ENCODE measurements around the gene STIMATE. TPM values are rescaled to one million over a fixed set of nuclear protein-coding genes. Genes with fewer than 3 reads are reported as not detected.

The STIMATE gene
- polyA plus RNA-seq, 1 donor, result 5.9 TPM

DNA sequence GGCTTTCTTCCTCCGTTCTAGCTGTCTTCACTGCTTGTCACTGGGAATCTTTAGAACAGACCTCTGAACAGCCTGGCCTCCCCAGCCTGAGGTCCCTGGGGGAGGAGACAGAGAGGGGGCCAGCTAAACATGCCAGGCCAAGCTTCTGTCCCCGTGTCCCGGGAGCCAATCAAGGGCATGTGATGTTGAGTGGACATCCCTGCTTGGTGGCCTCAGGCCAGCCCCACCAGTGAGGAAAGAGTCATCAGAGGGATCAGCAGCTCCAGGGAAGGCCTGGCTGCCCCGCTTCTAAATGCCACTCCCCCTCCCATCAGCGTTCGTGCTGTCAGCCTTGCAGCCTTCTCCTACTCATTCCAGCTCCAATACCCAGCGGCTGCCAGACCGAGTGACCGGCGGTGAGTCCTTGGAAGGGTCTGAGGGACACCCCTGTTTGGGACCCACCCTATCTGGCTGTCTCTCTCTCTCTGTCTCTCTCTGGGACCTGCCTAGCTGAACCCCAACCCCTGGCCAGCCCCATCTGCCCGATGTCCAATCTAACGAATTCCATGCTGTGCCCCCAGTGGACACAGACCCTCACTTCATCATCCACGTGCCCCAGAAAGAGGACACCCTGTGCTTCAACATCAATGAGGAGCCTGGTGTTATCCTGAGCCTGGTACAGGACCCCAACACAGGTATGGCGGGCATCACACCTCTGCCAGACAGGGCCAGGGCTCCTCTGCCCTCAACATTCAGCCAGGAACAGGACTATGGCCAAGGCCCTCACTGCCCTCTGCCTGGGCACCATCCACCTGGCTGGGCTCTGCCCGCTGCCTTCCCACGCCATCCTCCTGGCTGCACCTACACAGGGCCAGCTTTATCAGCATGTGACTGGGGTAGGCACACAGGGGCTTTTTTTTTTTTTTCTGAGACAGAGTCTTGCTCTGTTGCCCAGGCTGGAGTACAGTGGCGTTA is 109.4 kb downstream of the STIMATE start:
- Histone ChIP-seq H3K27ac (ENCODE audit: low read length) (no peak overlapping the region), H3K36me3 (ENCODE audit: control insufficient read depth, insufficient read depth, low read length) (no peaks in the 10 kb centered on the region), H3K9me3 (ENCODE audit: control insufficient read depth, low read depth, low read length) (no peaks in the 10 kb centered on the region), H3K4me1 (ENCODE audit: control insufficient read depth, insufficient read depth, low read length) (no peaks in the 10 kb centered on the region), H3K4me3 (ENCODE audit: low read length) (no peak overlapping the region), H3K27me3 (ENCODE audit: control insufficient read depth, insufficient read depth, low read length) (no peaks in the 10 kb centered on the region)
- no peak for DNase-seq
- no CpG with 5 or more reads among the region's 17 CpGs for WGBS (ENCODE audit: insufficient coverage, low lambda C conversion rate)

DNA sequence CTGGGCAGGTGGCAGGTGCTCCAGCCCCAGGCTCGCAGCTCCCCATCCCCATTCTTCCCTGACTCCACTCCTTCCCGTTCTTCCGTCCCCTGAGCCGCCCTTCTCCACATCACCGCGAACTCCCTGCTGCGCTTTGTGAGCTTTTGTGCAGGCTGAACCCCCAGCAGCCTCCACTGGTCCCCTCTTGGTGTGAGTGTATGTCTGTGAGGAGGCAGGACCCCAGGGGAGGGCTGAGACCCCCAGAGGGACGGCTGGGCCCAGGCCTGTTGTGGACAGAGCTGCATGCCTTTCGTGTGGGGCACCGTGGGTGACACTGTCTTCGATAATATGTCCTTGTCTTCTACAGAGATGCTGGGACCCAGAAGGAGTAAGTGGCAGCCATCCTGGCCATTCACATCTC is 110.1 kb downstream of the STIMATE start:
- H3K27me3 ChIP-seq (ENCODE audit: control insufficient read depth, insufficient read depth, low read length), result no peaks in the 10 kb centered on the region
- no peak for DNase-seq
- WGBS (ENCODE audit: insufficient coverage, low lambda C conversion rate), result no CpG with 5 or more reads among the region's 11 CpGs
- no peaks in the 10 kb centered on the region for H3K9me3 ChIP-seq (ENCODE audit: control insufficient read depth, low read depth, low read length)
- H3K4me3 ChIP-seq (ENCODE audit: low read length), result no peak overlapping the region
- H3K36me3 ChIP-seq (ENCODE audit: control insufficient read depth, insufficient read depth, low read length), result no peaks in the 10 kb centered on the region
- H3K27ac ChIP-seq (ENCODE audit: low read length), result no peak overlapping the region
- no peaks in the 10 kb centered on the region for H3K4me1 ChIP-seq (ENCODE audit: control insufficient read depth, insufficient read depth, low read length)

Other genes starting within 250 kb of the STIMATE start
- gene PBRM1, start 211.6 kb downstream of the STIMATE start, polyA plus RNA-seq, result 37.5 TPM
- gene GNL3, start 211.5 kb downstream of the STIMATE start, polyA plus RNA-seq, result 96.2 TPM
- gene GLT8D1, start 191.8 kb downstream of the STIMATE start, polyA plus RNA-seq, result 53.8 TPM
- 166 TPM for gene SPCS1, start 191.4 kb downstream of the STIMATE start, polyA plus RNA-seq
- 23.0 TPM for gene NEK4, start 126.6 kb downstream of the STIMATE start, polyA plus RNA-seq
- 1.6 TPM for gene ITIH1, start 119.9 kb downstream of the STIMATE start, polyA plus RNA-seq
- gene ITIH3, start 102.8 kb downstream of the STIMATE start, polyA plus RNA-seq, result 5.3 TPM
- gene ITIH4, start 66.9 kb downstream of the STIMATE start, polyA plus RNA-seq, result 4.3 TPM
- 2.8 TPM for gene MUSTN1, start 62.5 kb downstream of the STIMATE start, polyA plus RNA-seq
- gene SFMBT1, start 148.5 kb upstream of the STIMATE start, polyA plus RNA-seq, result 12.8 TPM
- 20.0 TPM for gene RFT1, start 232.9 kb upstream of the STIMATE start, polyA plus RNA-seq